Measurements from ENCODE around the gene CYP27B1. TPM values are rescaled to one million over a fixed set of nuclear protein-coding genes. Genes with fewer than 3 reads are reported as not detected.
A peak's percentile ranks its signal among the peaks of the same experiment; 100 is the strongest.

The CYP27B1 gene
- total and polyA plus RNA-seq, 9 of the 15 experiments (the other 6 are each of a cell fraction or from before 2014, with no cell fraction given) = 0.18 to 4.2 (median 1.8) TPM

- ChIA-PET POLR2A (interaction anchor here (0.6 to 2.5 kb wide), 4 partner anchors 8 to 184 kb away, joined by 3 to 15 read pairs (median 3); no protein-coding TSS in a partner anchor), CTCF (ENCODE audit: low intra/inter-chr PET ratio) (no interaction called here)
- BruUV-seq (replicated peaks) = TSS peak; percentile 59
- TF ChIP-seq NBN (IDR thresholded peaks at IDR 0.05; ENCODE audit: low read depth) (no peak), VEZF1 (CRISPR knock-in tag; IDR thresholded peaks at IDR 0.05) (0 out of 2 replicates have a peak, but pooled peaks have one; percentile 16), ZBTB17 (CRISPR knock-in tag; IDR thresholded peaks at IDR 0.05) (peak; percentile 50; the same call in 1 of the 2 replicates), ZNF785 (CRISPR knock-in tag; IDR thresholded peaks at IDR 0.05) (no peak), POLR2AphosphoS2 (IDR thresholded peaks at IDR 0.05; ENCODE audit: low read length) (peak; percentile 9), SUPT5H (IDR thresholded peaks at IDR 0.05) (0 out of 2 replicates have a peak, but pooled peaks have one; percentile 0), RBFOX2 (IDR thresholded peaks at IDR 0.05; ENCODE audit: low read depth, low read length) (peak; percentile 28; the same call in 1 of the 2 replicates), ZC3H8 (IDR thresholded peaks at IDR 0.05) (no peak)
- TF ChIP-seq, protein P1, sequence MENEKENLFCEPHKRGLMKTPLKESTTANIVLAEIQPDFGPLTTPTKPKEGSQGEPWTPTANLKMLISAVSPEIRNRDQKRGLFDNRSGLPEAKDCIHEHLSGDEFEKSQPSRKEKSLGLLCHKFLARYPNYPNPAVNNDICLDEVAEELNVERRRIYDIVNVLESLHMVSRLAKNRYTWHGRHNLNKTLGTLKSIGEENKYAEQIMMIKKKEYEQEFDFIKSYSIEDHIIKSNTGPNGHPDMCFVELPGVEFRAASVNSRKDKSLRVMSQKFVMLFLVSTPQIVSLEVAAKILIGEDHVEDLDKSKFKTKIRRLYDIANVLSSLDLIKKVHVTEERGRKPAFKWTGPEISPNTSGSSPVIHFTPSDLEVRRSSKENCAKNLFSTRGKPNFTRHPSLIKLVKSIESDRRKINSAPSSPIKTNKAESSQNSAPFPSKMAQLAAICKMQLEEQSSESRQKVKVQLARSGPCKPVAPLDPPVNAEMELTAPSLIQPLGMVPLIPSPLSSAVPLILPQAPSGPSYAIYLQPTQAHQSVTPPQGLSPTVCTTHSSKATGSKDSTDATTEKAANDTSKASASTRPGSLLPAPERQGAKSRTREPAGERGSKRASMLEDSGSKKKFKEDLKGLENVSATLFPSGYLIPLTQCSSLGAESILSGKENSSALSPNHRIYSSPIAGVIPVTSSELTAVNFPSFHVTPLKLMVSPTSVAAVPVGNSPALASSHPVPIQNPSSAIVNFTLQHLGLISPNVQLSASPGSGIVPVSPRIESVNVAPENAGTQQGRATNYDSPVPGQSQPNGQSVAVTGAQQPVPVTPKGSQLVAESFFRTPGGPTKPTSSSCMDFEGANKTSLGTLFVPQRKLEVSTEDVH (IDR thresholded peaks at IDR 0.05; ENCODE audit: low read depth, partially characterized antibody) = peak; percentile 9
- TF ChIP-seq, protein P2, sequence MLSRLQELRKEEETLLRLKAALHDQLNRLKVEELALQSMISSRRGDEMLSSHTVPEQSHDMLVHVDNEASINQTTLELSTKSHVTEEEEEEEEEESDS (CRISPR knock-in tag; IDR thresholded peaks at IDR 0.05) = no peak
- peak in 1 of 4 experiments; percentile 18 for DNase-seq (ENCODE audit: extremely low read depth in 1 of 4, low spot score in 3 of 4)
- no peaks in the 10 kb centered on the region for H3K9me3 ChIP-seq (replicated peaks; ENCODE audit: control insufficient read depth, insufficient read depth, low read depth, low read length)
- H3K79me2 ChIP-seq (ENCODE audit: control insufficient read depth, insufficient read depth, low read length) = peaks cover 30% of the 10 kb centered on the region
- in situ Hi-C loops (cut with MboI) = loop anchor here (10.0 kb wide), 1 partner anchor 431 kb away; no protein-coding TSS in a partner anchor
- H3K4me3 ChIP-seq = peak overlapping the region; percentile 59
- peaks cover 50% of the 10 kb centered on the region for H3K36me3 ChIP-seq (ENCODE audit: control insufficient read depth, insufficient read depth, low read length)
- peaks cover 0 to 3% of the 10 kb centered on the region in 2 experiments; a peak in 2 of 5 replicates for H3K27me3 ChIP-seq (ENCODE audit: control insufficient read depth in 2 of 2, insufficient read depth in 2 of 2, low read length in 2 of 2)
- H3K4me2 ChIP-seq (ENCODE audit: insufficient read depth, low read length) = peak overlapping the region; percentile 88
- peak overlapping the region; percentile 84; the same call in 2 of the 3 replicates for H3K27ac ChIP-seq (ENCODE audit: extremely low read depth, low read depth, low read length)
- intact Hi-C loops (cut with micrococcal nuclease) = no loop called here
- WGBS (ENCODE audit: insufficient coverage, low coverage, missing lambda C conversion rate) = 47% methylated on average over 3 of the region's 3 CpGs
- H3K9ac ChIP-seq (ENCODE audit: insufficient read depth in 1 of 2, low read depth in 2 of 2, low read length in 2 of 2) = no peak overlapping the region; a peak in 1 of 4 replicates
- ATAC-seq = peak; percentile 2; the same call in 2 of the 3 replicates
- no peak for FAIRE-seq
- peaks cover 14 to 16% of the 10 kb centered on the region in 2 experiments; a peak in 4 of 5 replicates for H3K4me1 ChIP-seq (replicated peaks in 1 of 2; ENCODE audit: control insufficient read depth in 2 of 2, insufficient read depth in 2 of 2, low read length in 2 of 2)
- no peaks in the 10 kb centered on the region for H4K20me1 ChIP-seq (replicated peaks; ENCODE audit: control insufficient read depth, insufficient read depth, low read length)
- no peaks in the 10 kb centered on the region for H3K9me1 ChIP-seq (ENCODE audit: control insufficient read depth, insufficient read depth, low read length)
- no peak overlapping the region for H2AFZ ChIP-seq (ENCODE audit: low read depth, low read length)
These were observed 20.9 kb downstream of the CYP27B1 start for GRCh38 chr12:57746025-57746424.
